ENCODE data around the gene SIRT7.

DNA sequence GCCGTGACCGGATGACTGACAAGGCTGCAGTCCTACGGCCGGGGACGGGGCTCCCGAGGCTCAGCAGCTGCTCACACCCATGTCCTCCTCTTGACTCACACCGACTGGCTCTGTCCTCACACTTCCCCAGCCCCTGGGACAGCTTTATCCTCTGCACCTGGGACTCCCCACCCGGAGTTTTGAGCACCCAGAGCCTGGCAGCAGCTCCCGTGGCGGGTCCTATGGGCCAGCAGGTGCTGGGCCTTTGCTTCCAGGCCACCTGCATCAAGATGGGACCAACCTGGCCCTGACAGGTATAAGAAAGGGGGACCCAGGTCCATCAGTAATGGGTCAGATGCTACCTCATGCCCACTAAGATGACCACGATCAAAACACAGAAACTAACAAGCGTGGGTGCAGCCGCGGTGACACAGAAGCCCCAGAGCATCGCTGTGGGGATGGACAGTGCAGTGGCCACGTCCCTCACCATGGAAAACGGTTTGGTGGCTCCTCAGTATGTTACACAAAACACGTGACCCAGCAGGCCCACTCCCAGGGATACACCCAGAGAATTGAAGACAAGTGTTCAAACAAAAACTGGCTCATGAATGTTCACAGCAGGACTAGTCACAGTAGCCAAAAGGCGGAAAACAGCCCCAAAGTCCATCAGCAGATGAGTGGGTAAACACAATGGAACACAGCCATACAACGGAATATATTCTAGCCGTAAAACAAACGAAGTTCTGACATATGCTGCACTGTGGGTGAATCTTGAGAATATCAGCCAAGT lies 46.3 kb upstream of the SIRT7 start:
- TF ChIP-seq, protein P1, sequence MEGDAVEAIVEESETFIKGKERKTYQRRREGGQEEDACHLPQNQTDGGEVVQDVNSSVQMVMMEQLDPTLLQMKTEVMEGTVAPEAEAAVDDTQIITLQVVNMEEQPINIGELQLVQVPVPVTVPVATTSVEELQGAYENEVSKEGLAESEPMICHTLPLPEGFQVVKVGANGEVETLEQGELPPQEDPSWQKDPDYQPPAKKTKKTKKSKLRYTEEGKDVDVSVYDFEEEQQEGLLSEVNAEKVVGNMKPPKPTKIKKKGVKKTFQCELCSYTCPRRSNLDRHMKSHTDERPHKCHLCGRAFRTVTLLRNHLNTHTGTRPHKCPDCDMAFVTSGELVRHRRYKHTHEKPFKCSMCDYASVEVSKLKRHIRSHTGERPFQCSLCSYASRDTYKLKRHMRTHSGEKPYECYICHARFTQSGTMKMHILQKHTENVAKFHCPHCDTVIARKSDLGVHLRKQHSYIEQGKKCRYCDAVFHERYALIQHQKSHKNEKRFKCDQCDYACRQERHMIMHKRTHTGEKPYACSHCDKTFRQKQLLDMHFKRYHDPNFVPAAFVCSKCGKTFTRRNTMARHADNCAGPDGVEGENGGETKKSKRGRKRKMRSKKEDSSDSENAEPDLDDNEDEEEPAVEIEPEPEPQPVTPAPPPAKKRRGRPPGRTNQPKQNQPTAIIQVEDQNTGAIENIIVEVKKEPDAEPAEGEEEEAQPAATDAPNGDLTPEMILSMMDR (IDR thresholded peaks at IDR 0.05), result no peak
- TF ChIP-seq POLR2A (IDR thresholded peaks at IDR 0.05), result no peak
